GM12878 (cell line): ENCODE data around the gene UVRAG. TPM values are rescaled to one million over a fixed set of nuclear protein-coding genes. Genes with fewer than 3 reads are reported as not detected.
A peak's percentile ranks its signal among the peaks of the same experiment; 100 is the strongest.

Experiments used
- ATF3 ChIP-seq: IDR thresholded peaks from 2 replicates; pipeline ENCODE4 v1.6.1; 2011; ENCODE audit warnings: low read depth, mild to moderate bottlenecking, low read length, moderate library complexity, borderline replicate concordance; ENCODE audit errors: extremely low read depth
- BACH1 ChIP-seq: fragments of 450-650 bp; IDR thresholded peaks from 2 replicates; pipeline ENCODE4 v1.6.1; 2017; ENCODE audit warnings: mild to moderate bottlenecking, borderline replicate concordance
- BMI1 ChIP-seq: fragments of 450-650 bp; IDR thresholded peaks from 2 replicates; pipeline ENCODE4 v1.6.1; 2016; ENCODE audit warnings: mild to moderate bottlenecking, moderate library complexity, borderline replicate concordance
- CBX3 ChIP-seq: fragments of 200-600 bp; sonication (generic); IDR thresholded peaks from 2 replicates; pipeline ENCODE4 v1.6.1; 2016; ENCODE audit warnings: low read depth, borderline replicate concordance
- EGR1 ChIP-seq, 2 experiments: IDR thresholded peaks; 1 replicate in 1 of 2; 2 replicates in 1 of 2; pipeline ENCODE4 v1.6.1; 2011 to 2012; ENCODE audit warnings: low read depth in 2 of 2, low read length in 2 of 2, borderline replicate concordance in 1 of 2, mild to moderate bottlenecking in 1 of 2, moderate library complexity in 1 of 2
- HCFC1 ChIP-seq: fragments of 150-350 bp; IDR thresholded peaks from 2 replicates; pipeline ENCODE4 v1.6.1; 2014; ENCODE audit warnings: low read length
- LARP7 ChIP-seq: fragments of 450-650 bp; IDR thresholded peaks from 2 replicates; pipeline ENCODE4 v1.6.1; 2017; ENCODE audit warnings: mild to moderate bottlenecking
- POLR2A ChIP-seq: IDR thresholded peaks from 2 replicates; pipeline ENCODE4 v1.6.1; 2011; ENCODE audit warnings: low read depth, mild to moderate bottlenecking, low read length
- RELA ChIP-seq: fragments of 450-650 bp; IDR thresholded peaks from 2 replicates; pipeline ENCODE4 v1.8.0; 2014; ENCODE audit warnings: borderline replicate concordance; ENCODE audit not compliant: partially characterized antibody
- STAT3 ChIP-seq: IDR thresholded peaks from 2 replicates; pipeline ENCODE4 v1.6.1; 2011; ENCODE audit warnings: low read depth, low read length, improper control_type of control experiment
- TCF12 ChIP-seq: IDR thresholded peaks from 2 replicates; pipeline ENCODE4 v1.6.1; 2011; ENCODE audit warnings: low read depth, mild to moderate bottlenecking, low read length
- ZNF217 ChIP-seq: fragments of 450-650 bp; IDR thresholded peaks from 2 replicates; pipeline ENCODE4 v1.6.1; 2017; ENCODE audit warnings: antibody characterized with exemption, mild to moderate bottlenecking
- polyA plus RNA-seq, 11 experiments: library from polyadenylated mRNA; depleted of rRNA in 4 of 11; unstranded in 6 of 11; stranded (reverse) in 5 of 11; fragments of >200 nt; fragmentation: Nextera tagmentation in 4 of 11; fragmentation: Illumina TruSeq in 1 of 11; extraction: Ambion mirVana in 4 of 11; extraction: Trizol in 1 of 11; gene quantifications; 1 replicate in 1 of 11; 2 replicates in 10 of 11; pipeline versions ENCODE4 v1.2.1 to v1.2.3, GENCODE V29; 2011 to 2016; ENCODE audit warnings: inconsistent platforms in 2 of 11, missing spikeins in 2 of 11, low read depth in 1 of 11
- total RNA-seq, 4 experiments: library from RNA; depleted of rRNA in 3 of 4; stranded (reverse); fragments of >200 nt in 3 of 4; fragmentation: Illumina TruSeq in 1 of 4; extraction: Trizol in 1 of 4; gene quantifications; 2 replicates each; pipeline versions ENCODE4 v1.2.1 to v1.2.3, GENCODE V29; 2013 to 2021

UVRAG gene
- total and polyA plus RNA-seq, 10 of the 15 experiments (the other 5 are each of a cell fraction or from before 2014, with no cell fraction given): 7.0 to 43.4 (median 37.0) TPM

- no peak for TF ChIP-seq HCFC1
- peak; percentile 73 for TF ChIP-seq LARP7
- 0 out of 2 replicates have a peak, but pooled peaks have one; percentile 25 for TF ChIP-seq TCF12
- TF ChIP-seq POLR2A: peak; percentile 37
- TF ChIP-seq ATF3: no peak
- peak in 1 of 2 experiments; percentile 25; a peak in 1 of 3 replicates for TF ChIP-seq EGR1 (IDR thresholded peaks at IDR 0.05; ENCODE audit: borderline replicate concordance in 1 of 2, low read depth in 2 of 2, low read length in 2 of 2)
- TF ChIP-seq CBX3: no peak
- TF ChIP-seq ZNF217: no peak; the same call in 1 of the 2 replicates
- no peak for TF ChIP-seq BMI1
- peak; percentile 60; the same call in 1 of the 2 replicates for TF ChIP-seq BACH1
- TF ChIP-seq STAT3: no peak
- TF ChIP-seq RELA: peak; percentile 9
Measured at GRCh38 chr11:75815345-75816168, 547 bp downstream of the UVRAG start (continued).
